IPS-18a (cell line): ENCODE data around the gene MIER2.

Source experiments
- H3K27ac ChIP-seq: one replicate; pipeline ENCODE4 v1.5.1; 2013; ENCODE audit warnings: low read length
- H3K27me3 ChIP-seq: one replicate; pipeline ENCODE4 v1.6.1; 2013; ENCODE audit warnings: mild to moderate bottlenecking, low read length; ENCODE audit not compliant: control insufficient read depth, insufficient read depth
- H3K36me3 ChIP-seq: one replicate; pipeline ENCODE4 v1.6.1; 2013; ENCODE audit warnings: low read depth, low read length; ENCODE audit not compliant: control insufficient read depth
- H3K4me1 ChIP-seq: one replicate; pipeline ENCODE4 v1.6.1; 2013; ENCODE audit warnings: low read depth, low read length; ENCODE audit not compliant: control insufficient read depth
- H3K4me3 ChIP-seq: one replicate; pipeline ENCODE4 v1.5.1; 2013; ENCODE audit warnings: low read length
- H3K9ac ChIP-seq: one replicate; pipeline ENCODE4 v1.6.1; 2013; ENCODE audit warnings: mild to moderate bottlenecking, low read length, moderate library complexity
- H3K9me3 ChIP-seq: one replicate; pipeline ENCODE4 v1.6.1; 2013; ENCODE audit warnings: low read depth, low read length; ENCODE audit not compliant: control insufficient read depth

The MIER2 gene

GRCh38 chr19:347946-348861 is 3.6 kb upstream of the MIER2 start:
- Histone ChIP-seq H3K27me3 (peaks cover 13% of the 10 kb centered on the region), H3K4me1 (peaks cover under 1% of the 10 kb centered on the region), H3K36me3 (no peaks in the 10 kb centered on the region), H3K9ac (no peak overlapping the region), H3K9me3 (no peaks in the 10 kb centered on the region), H3K27ac (no peak overlapping the region), H3K4me3 (no peak overlapping the region)

- Histone ChIP-seq H3K27ac (no peak overlapping the region), H3K4me1 (peaks cover 3% of the 10 kb centered on the region), H3K27me3 (peaks cover 13% of the 10 kb centered on the region), H3K9ac (no peak overlapping the region), H3K9me3 (no peaks in the 10 kb centered on the region), H3K36me3 (no peaks in the 10 kb centered on the region), H3K4me3 (peak overlapping the region; percentile 68)
These were observed 804 bp upstream of the MIER2 start for GRCh38 chr19:345320-345879.

DNA sequence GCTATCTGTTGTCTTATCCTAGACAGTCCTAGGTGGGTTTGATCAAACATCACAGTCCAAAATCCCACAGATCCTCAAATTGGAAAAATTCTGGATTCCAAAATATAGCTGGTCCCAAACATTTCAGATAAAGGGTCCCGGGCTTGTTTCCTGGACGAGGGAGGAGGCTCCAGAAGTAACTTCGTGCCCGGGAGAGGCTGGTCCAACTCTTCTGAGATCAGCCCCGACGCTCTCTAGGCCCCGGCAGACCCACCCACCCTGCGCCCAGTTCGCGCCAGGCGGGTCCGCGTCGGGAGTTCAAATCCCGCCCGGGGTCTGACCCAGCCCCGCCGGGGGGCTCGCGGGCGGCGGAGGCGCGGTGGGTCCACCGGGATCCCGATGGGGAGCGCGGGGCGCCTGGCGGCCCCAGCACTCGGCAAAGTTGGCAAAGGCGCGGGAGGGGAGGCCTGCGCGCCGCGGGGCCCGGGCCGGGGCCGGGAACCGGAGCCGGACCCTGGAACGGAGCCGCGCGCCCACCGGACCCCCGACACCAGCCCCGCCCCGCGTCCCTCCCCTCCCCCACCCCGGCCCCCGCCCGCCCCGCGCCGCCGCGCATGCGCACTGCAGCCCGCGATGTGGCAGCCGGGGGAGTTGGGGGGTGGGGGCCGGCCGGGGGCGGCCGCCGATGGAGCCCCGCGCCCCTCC is 513 bp downstream of the MIER2 start:
- no peak overlapping the region for H3K27ac ChIP-seq
- H3K9me3 ChIP-seq, result no peaks in the 10 kb centered on the region
- peak overlapping the region; percentile 77 for H3K4me3 ChIP-seq
- H3K4me1 ChIP-seq, result peaks cover 3% of the 10 kb centered on the region
- H3K27me3 ChIP-seq, result peaks cover 13% of the 10 kb centered on the region
- peak overlapping the region; percentile 43 for H3K9ac ChIP-seq
- peaks cover 8% of the 10 kb centered on the region for H3K36me3 ChIP-seq

DNA sequence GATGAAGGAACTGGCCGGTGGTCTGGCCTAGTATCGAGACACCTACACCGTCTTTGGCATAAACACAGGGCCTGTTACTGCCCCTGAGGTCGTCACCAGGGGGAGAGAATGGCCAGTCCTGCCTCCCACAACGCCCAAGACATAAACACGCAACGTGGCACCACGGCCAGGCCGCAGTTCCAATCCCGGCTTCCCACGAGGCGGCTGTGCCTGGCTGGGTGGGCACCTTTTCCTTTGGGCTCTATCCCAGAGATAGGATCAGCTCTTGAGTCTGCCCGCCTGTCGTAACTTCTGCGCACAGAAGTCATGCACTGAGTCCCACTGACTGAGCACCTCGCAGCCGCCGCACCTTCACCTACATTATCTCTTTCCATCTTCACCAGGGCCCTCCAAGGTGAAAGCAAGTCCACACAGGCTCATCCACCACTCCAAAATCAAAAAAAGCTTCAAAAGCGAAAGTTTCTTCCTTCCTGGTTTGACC is 1.1 kb downstream of the MIER2 start:
- peak overlapping the region; percentile 77 for H3K4me3 ChIP-seq
- no peak overlapping the region for H3K27ac ChIP-seq
- no peaks in the 10 kb centered on the region for H3K9me3 ChIP-seq
- peaks cover 3% of the 10 kb centered on the region for H3K4me1 ChIP-seq
- peaks cover 8% of the 10 kb centered on the region for H3K36me3 ChIP-seq
- peak overlapping the region; percentile 43 for H3K9ac ChIP-seq
- peaks cover 13% of the 10 kb centered on the region for H3K27me3 ChIP-seq

DNA sequence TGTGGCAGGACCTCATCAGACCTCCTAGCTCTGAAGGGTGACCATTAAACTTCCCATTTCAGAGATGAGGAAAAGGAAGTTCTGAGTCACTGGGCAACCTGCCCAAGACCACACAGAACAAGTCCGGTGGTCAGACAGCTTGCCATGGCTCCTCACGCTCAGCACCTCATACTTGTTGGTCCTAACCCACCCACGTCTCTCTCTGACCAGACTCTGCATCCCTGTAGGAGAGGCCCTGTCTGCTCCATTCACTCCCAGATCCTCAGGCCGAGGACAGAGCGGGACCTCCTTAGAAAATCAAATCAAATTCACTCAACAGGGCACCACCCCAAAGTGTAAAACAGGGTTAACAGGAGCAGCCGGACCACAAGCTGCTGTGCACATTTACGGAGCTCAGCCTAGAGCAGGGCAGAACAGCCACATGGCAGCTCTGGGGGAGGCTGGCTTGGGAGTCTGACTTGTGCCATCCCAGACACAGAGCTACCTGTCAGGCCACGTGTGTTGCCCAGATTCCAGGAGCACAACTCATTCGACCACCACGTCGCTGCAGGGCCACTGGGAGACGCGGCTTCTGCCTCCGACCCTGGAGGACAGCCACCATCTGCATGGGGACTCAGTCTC is 1.7 kb downstream of the MIER2 start:
- Histone ChIP-seq H3K27me3 (peaks cover 13% of the 10 kb centered on the region), H3K36me3 (peaks cover 8% of the 10 kb centered on the region), H3K9me3 (no peaks in the 10 kb centered on the region), H3K9ac (no peak overlapping the region), H3K27ac (no peak overlapping the region), H3K4me1 (peaks cover 3% of the 10 kb centered on the region), H3K4me3 (peak overlapping the region; percentile 77)

GRCh38 chr19:342128-342455 is 2.5 kb downstream of the MIER2 start:
- Histone ChIP-seq H3K4me3 (no peak overlapping the region), H3K27ac (no peak overlapping the region), H3K4me1 (peaks cover 3% of the 10 kb centered on the region), H3K9ac (no peak overlapping the region), H3K9me3 (no peaks in the 10 kb centered on the region), H3K36me3 (peaks cover 8% of the 10 kb centered on the region), H3K27me3 (peaks cover 13% of the 10 kb centered on the region)

DNA sequence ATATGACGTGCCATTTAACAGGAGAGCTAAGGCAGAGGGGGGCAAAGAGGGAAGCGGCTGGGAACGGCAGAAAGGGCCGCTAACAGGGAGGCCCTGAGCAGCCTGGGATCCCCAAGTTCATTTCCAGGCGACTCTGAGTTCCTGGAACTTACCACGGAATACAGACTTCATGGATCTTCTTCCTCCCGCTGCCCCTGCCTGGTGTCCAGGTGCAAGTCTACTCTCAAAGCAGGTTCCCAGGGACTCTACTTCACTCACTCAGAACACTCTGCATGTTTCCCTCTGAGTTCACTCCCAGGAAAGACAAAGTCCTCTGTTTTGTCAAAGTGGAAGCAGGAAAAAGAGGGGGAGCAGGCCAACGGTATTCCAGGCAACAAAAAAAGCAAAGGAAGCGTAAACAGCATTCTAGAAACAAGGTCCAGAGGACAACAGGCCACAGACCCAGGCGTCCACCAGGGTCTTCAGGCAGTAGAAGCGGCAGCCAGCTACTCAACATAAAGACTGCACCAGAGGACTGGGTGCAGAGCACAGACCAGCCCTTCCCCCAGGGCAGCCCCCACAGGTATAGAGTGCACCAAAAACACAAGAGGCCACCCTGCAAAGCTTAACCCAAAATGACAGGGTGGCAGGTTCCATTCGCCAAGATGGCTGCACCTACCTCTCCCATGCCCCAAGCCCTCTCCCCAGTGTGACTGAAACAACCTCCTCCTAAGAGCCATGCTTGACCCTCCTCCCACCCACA is 3.0 kb downstream of the MIER2 start:
- Histone ChIP-seq H3K27ac (no peak overlapping the region), H3K4me3 (no peak overlapping the region)

DNA sequence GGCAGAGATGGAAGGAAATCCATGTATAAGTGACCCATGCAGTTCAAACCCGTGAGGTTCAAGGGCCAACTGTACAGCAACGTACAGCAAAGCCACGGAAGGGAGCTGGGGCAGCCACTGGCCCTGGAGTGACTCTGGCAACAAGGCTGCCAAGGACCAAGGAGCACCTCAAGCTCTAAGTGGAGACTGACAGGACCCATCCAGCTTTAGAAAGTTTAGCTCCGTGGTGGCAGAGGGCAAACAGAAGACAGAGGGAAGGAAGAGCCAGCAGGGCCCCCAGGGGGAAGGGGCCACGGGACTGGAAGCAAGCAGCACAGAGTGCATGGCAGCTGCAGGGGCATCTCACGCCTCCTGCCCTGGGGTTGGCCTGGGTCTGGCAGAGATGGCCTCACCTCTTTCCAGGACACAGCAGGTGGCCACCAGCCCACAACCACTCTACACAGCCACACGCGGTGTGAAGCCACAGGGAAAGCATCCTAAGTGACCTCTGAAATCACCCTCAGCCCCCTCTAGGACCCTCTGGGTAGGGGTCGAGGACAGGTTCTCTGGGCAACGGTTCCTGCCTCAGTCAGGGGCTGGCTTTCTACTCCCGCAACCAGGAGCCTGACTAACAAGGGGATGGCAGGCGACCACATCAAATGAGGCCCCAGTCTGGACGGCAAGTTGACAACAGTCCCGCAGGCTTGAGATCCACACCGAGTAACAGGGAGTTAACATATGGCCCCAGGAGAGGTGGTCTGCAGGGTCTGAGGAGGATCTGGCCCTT is 3.8 kb downstream of the MIER2 start:
- peaks cover 9% of the 10 kb centered on the region for H3K27me3 ChIP-seq
- no peak overlapping the region for H3K4me3 ChIP-seq
- H3K27ac ChIP-seq, result no peak overlapping the region
- H3K9me3 ChIP-seq, result no peaks in the 10 kb centered on the region
- H3K36me3 ChIP-seq, result peaks cover 8% of the 10 kb centered on the region
- no peak overlapping the region for H3K9ac ChIP-seq
- H3K4me1 ChIP-seq, result peaks cover 3% of the 10 kb centered on the region

More for the DNA sequence above, 3.0 kb downstream of the MIER2 start:
- Histone ChIP-seq H3K9me3 (no peaks in the 10 kb centered on the region), H3K27me3 (peaks cover 13% of the 10 kb centered on the region), H3K4me1 (peaks cover 3% of the 10 kb centered on the region), H3K36me3 (peaks cover 8% of the 10 kb centered on the region), H3K9ac (no peak overlapping the region)

DNA sequence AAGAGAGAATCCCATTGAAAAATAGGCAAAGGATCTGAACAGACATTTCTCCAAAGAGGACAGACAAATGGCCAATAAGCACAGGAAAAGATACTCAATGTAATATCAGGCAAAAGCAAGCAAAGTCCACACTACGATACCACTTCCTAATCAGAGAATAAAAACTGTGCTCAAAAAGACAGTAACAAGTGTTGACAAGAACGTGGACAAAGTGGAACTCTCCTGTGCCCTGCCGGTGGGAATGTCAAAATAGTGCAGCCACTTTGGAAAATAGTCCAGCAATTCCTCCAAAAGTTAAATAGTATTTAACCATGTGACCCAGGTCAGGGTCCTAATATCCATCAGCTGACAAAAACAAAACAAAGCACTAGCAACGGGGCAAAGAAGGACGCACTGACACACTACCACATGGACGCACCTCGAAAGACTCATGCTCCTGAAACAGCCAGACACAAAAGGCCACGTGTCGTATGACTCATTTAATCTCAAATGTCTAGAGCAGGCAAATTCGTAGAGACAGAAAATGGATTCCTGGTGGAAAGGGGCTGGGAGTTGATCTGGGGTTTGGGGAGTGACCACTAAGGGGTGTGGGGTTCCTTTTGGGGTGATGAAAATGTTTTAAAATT is 5.2 kb downstream of the MIER2 start:
- Histone ChIP-seq H3K27me3 (no peaks in the 10 kb centered on the region), H3K4me3 (no peak overlapping the region), H3K9me3 (no peaks in the 10 kb centered on the region), H3K36me3 (peaks cover 15% of the 10 kb centered on the region), H3K4me1 (peaks cover 3% of the 10 kb centered on the region), H3K9ac (no peak overlapping the region), H3K27ac (no peak overlapping the region)

DNA sequence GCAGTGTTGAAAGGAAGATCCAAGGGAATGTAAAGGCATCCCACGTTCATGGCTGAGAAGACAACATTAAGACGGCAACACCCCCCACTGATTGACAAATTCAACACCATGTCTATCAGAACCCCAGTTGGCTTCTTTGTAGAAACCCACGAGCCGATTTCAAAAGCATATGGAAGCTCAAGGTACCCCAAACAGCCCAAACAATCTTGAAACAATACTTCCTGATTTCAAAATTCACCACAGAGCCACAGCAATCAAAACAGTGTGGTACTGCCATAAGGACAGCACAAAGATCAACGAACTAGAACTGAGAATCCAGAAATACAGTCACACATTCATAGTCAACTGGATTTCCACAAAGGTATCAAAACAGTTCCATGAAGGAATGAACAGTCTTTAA is 6.2 kb downstream of the MIER2 start:
- Histone ChIP-seq H3K9me3 (no peaks in the 10 kb centered on the region), H3K27me3 (no peaks in the 10 kb centered on the region), H3K27ac (no peak overlapping the region), H3K4me3 (no peak overlapping the region), H3K36me3 (peaks cover 20% of the 10 kb centered on the region), H3K9ac (no peak overlapping the region), H3K4me1 (peaks cover 3% of the 10 kb centered on the region)
